OCI-LY3 (cell line): ENCODE measurements around the gene ZNF184.

Experiments used
- H2AFZ ChIP-seq: fragments of 200-600, 300-600 bp; shearing (Covaris generic); 2 replicates; pipeline ENCODE4 v1.6.0; 2014; ENCODE audit warnings: antibody characterized with exemption, low read depth, low read length
- H3K27ac ChIP-seq: fragments of 200-600, 300-600 bp; sonication (generic); 2 replicates; pipeline ENCODE4 v1.5.1; 2014; ENCODE audit warnings: mild to moderate bottlenecking, low read length, moderate library complexity, mixed read lengths
- H3K27me3 ChIP-seq: fragments of 200-600, 300-600 bp; sonication (generic); 2 replicates; pipeline ENCODE4 v1.6.1; 2014; ENCODE audit warnings: low read depth, low read length, mixed read lengths
- H3K36me3 ChIP-seq: fragments of 200-600, 300-600 bp; sonication (generic); replicated peaks from 2 replicates; pipeline ENCODE3; 2014; ENCODE audit warnings: low read depth, low read length, mixed read lengths
- H3K4me1 ChIP-seq: fragments of 300-600, 200-600 bp; sonication (generic); 2 replicates; pipeline ENCODE4 v1.6.1; 2014; ENCODE audit warnings: low read length, mixed read lengths
- H3K4me2 ChIP-seq: fragments of 200-600, 300-600 bp; sonication (generic); 2 replicates; pipeline ENCODE4 v1.6.1; 2014; ENCODE audit warnings: low read length, mixed read lengths
- H3K4me3 ChIP-seq: fragments of 300-600, 200-600 bp; sonication (generic); 2 replicates; pipeline ENCODE4 v1.5.1; 2014; ENCODE audit warnings: antibody characterized with exemption, mild to moderate bottlenecking, low read length, moderate library complexity
- H3K79me2 ChIP-seq: fragments of 300-600, 200-600 bp; shearing (Covaris generic); 2 replicates; pipeline ENCODE4 v1.6.1; 2014; ENCODE audit warnings: mild to moderate bottlenecking, low read length, mixed read lengths
- H3K9ac ChIP-seq: fragments of 300-600, 200-600 bp; shearing (Covaris generic); 2 replicates; pipeline ENCODE4 v1.6.0; 2014; ENCODE audit warnings: mild to moderate bottlenecking, low read length, moderate library complexity
- H3K9me3 ChIP-seq: fragments of 200-600, 300-600 bp; shearing (Covaris generic); 2 replicates; pipeline ENCODE4 v1.6.1; 2014; ENCODE audit warnings: low read length, mixed read lengths; ENCODE audit not compliant: insufficient read depth
- H4K20me1 ChIP-seq: fragments of 200-600, 300-600 bp; sonication (generic); 2 replicates; pipeline ENCODE4 v1.6.1; 2016; ENCODE audit warnings: low read length, mixed read lengths; ENCODE audit not compliant: insufficient read depth
- CTCF ChIP-seq: fragments of 200-600, 300-600 bp; sonication (generic); IDR thresholded peaks from 2 replicates; pipeline ENCODE4 v1.5.1; 2014; ENCODE audit warnings: antibody characterized with exemption, low read length, low read depth
- EZH2phosphoT487 ChIP-seq: fragments of 200-600 bp; shearing (Covaris generic); IDR thresholded peaks from 2 replicates; pipeline ENCODE4 v1.6.1; 2018; ENCODE audit warnings: antibody characterized with exemption, mixed run types, low read depth

ZNF184 gene

DNA sequence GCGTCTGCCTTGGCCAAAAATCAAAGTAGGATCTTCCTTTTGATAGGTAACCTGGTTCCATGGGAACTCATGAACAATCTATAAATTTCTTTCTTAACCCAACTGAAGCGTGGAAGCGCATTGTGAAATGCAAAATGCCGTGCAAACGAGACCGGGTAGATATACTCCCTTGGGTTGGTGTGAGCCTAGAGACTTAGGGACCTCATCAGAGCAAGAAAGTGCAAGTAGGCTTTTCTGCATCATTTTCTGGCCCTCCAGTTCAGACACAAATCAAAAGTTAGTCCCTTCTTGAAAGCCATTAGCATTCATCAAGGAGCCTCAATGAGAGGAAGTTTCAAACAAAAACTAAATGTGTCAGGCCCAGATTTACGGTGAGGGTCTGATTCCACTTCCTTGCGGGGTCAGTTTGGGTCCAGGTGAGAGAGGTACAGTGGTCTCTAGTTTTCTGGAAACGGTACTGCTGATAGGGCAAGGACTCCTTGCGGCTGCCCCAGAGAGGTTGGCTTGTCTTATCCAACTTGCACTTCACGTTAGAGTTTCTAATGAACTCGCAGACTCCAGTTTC, 5.3 kb upstream of the ZNF184 start:
- TF ChIP-seq EZH2phosphoT487 (no peak), CTCF (no peak)
- no peaks in the 10 kb centered on the region for H3K9me3 ChIP-seq
- no peaks in the 10 kb centered on the region for H3K27me3 ChIP-seq
- no peaks in the 10 kb centered on the region for H3K36me3 ChIP-seq
- H3K4me2 ChIP-seq = peak overlapping the region; percentile 97
- H3K27ac ChIP-seq = peak overlapping the region; percentile 84
- peak overlapping the region; percentile 97 for H3K9ac ChIP-seq
- H3K4me3 ChIP-seq = peak overlapping the region; percentile 99
- no peaks in the 10 kb centered on the region for H4K20me1 ChIP-seq
- H3K4me1 ChIP-seq = peaks cover 9% of the 10 kb centered on the region
- peak overlapping the region; percentile 77 for H2AFZ ChIP-seq
- H3K79me2 ChIP-seq = no peaks in the 10 kb centered on the region

- Histone ChIP-seq H3K4me2 (peak overlapping the region; percentile 97), H2AFZ (peak overlapping the region; percentile 77), H3K79me2 (peaks cover 1% of the 10 kb centered on the region; the same call in 1 of the 2 replicates), H3K36me3 (no peaks in the 10 kb centered on the region), H3K9ac (peak overlapping the region; percentile 97), H4K20me1 (no peaks in the 10 kb centered on the region), H3K4me3 (peak overlapping the region; percentile 99), H3K9me3 (no peaks in the 10 kb centered on the region), H3K27ac (no peak overlapping the region), H3K4me1 (peaks cover 9% of the 10 kb centered on the region), H3K27me3 (no peaks in the 10 kb centered on the region)
- TF ChIP-seq EZH2phosphoT487 (no peak), CTCF (no peak)
Measured at GRCh38 chr6:27477318-27478013, 4.6 kb upstream of the ZNF184 start.

DNA sequence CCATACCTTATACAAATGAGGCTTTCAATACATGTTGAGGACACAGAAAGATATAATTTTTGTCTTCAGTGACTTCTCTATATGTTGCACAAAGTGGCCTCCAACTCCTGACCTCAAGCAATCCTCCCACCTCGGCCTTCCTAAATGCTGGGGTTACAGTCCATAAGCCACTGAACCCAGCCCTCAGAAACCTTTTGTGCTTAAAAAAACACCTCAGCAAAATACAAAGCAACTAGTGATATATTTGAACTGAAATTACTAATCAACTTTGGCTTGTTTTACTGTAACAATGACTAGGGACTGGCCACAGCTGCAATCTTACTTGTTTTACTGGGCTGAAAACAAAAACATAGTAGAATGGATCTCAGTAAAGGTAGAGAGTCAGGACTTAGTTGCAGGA, 3.2 kb upstream of the ZNF184 start:
- Histone ChIP-seq H3K9me3 (no peaks in the 10 kb centered on the region), H3K36me3 (peaks cover 6% of the 10 kb centered on the region), H3K9ac (no peak overlapping the region), H3K4me2 (no peak overlapping the region), H3K4me3 (no peak overlapping the region), H4K20me1 (no peaks in the 10 kb centered on the region), H2AFZ (no peak overlapping the region), H3K27me3 (no peaks in the 10 kb centered on the region), H3K4me1 (peaks cover 20% of the 10 kb centered on the region), H3K27ac (no peak overlapping the region), H3K79me2 (peaks cover 11% of the 10 kb centered on the region)
- no peak for TF ChIP-seq CTCF

DNA sequence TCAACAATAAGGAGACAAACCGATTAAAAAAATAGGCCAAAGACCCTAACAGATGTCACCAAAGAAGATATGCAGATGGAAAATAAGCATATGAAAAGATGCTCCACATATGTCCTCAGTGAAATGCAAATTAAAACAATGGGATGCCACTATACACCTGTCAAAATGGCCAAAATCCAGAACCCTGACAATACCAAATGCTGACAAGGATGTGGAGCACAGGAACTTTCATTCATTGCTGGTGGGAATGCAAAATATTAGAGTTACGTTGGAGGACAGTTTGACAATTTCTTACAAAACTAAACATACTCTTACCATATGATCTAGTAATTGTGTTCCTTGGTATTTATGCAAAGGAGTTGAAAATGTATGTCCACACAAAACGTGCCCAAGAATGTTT, 1.8 kb upstream of the ZNF184 start:
- no peak overlapping the region for H3K9ac ChIP-seq
- peaks cover 27% of the 10 kb centered on the region for H3K4me1 ChIP-seq
- TF ChIP-seq EZH2phosphoT487 (no peak), CTCF (no peak)
- no peaks in the 10 kb centered on the region for H3K9me3 ChIP-seq
- peaks cover 14% of the 10 kb centered on the region for H3K36me3 ChIP-seq
- no peak overlapping the region for H3K4me3 ChIP-seq
- no peak overlapping the region for H2AFZ ChIP-seq
- H3K27me3 ChIP-seq = no peaks in the 10 kb centered on the region
- peaks cover 11% of the 10 kb centered on the region for H3K79me2 ChIP-seq
- no peak overlapping the region for H3K27ac ChIP-seq
- H3K4me2 ChIP-seq = no peak overlapping the region
- H4K20me1 ChIP-seq = no peaks in the 10 kb centered on the region
